ENCODE data around the gene FAM120B.

The FAM120B gene

GRCh38 chr6:170365121-170365520 lies 58.6 kb downstream of the FAM120B start:
- no peak for DNase-seq

- no peak for DNase-seq
Observed at GRCh38 chr6:170365593-170365992, 59.0 kb downstream of the FAM120B start.

GRCh38 chr6:170366248-170366960 lies 59.8 kb downstream of the FAM120B start:
- no peak for DNase-seq

GRCh38 chr6:170367241-170367640 lies 60.7 kb downstream of the FAM120B start:
- DNase-seq = no peak

- DNase-seq = no peak
Observed at GRCh38 chr6:170368544-170368943, 62.0 kb downstream of the FAM120B start.

- DNase-seq = no peak
Observed at GRCh38 chr6:170369403-170369802, 62.8 kb downstream of the FAM120B start.

GRCh38 chr6:170370416-170370815 lies 63.9 kb downstream of the FAM120B start:
- DNase-seq = no peak

- DNase-seq = no peak
Observed at GRCh38 chr6:170371080-170371479, 64.5 kb downstream of the FAM120B start.

- DNase-seq = no peak
Observed at GRCh38 chr6:170371588-170371987, 65.0 kb downstream of the FAM120B start.

GRCh38 chr6:170372380-170373325 lies 66.1 kb downstream of the FAM120B start:
- DNase-seq = no peak

- no peak for DNase-seq
Observed at GRCh38 chr6:170374571-170375444, 68.2 kb downstream of the FAM120B start.

- no peak for DNase-seq
Observed at GRCh38 chr6:170375661-170376060, 69.1 kb downstream of the FAM120B start.

GRCh38 chr6:170376386-170377043 lies 70.0 kb downstream of the FAM120B start:
- DNase-seq = no peak

GRCh38 chr6:170378502-170378901 lies 71.9 kb downstream of the FAM120B start:
- no peak for DNase-seq

GRCh38 chr6:170381562-170381961 lies 75.0 kb downstream of the FAM120B start:
- DNase-seq = no peak

- DNase-seq = no peak
Observed at GRCh38 chr6:170383466-170384035, 77.0 kb downstream of the FAM120B start.

GRCh38 chr6:170385506-170385905 lies 78.9 kb downstream of the FAM120B start:
- DNase-seq = no peak

- no peak for DNase-seq
Observed at GRCh38 chr6:170388113-170388512, 81.6 kb downstream of the FAM120B start.

- DNase-seq = no peak
Observed at GRCh38 chr6:170393033-170393432, 86.5 kb downstream of the FAM120B start.

- no peak for DNase-seq
Observed at GRCh38 chr6:170393807-170394399, 87.3 kb downstream of the FAM120B start.

- DNase-seq = no peak
Observed at GRCh38 chr6:170394980-170395379, 88.4 kb downstream of the FAM120B start.
